ENCODE data around the gene ACVR2A.

DNA sequence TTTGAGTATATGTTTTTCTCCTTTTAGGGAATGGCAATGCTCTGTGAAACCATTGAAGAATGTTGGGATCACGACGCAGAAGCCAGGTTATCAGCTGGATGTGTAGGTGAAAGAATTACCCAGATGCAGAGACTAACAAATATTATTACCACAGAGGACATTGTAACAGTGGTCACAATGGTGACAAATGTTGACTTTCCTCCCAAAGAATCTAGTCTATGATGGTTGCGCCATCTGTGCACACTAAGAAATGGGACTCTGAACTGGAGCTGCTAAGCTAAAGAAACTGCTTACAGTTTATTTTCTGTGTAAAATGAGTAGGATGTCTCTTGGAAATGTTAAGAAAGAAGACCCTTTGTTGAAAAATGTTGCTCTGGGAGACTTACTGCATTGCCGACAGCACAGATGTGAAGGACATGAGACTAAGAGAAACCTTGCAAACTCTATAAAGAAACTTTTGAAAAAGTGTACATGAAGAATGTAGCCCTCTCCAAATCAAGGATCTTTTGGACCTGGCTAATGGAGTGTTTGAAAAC lies 82.3 kb downstream of the ACVR2A start:
- no peak for TF ChIP-seq EZH2 (IDR thresholded peaks at IDR 0.05; ENCODE audit: borderline replicate concordance, low read depth, low read length, poor library complexity, severe bottlenecking)
- TF ChIP-seq, protein P1, sequence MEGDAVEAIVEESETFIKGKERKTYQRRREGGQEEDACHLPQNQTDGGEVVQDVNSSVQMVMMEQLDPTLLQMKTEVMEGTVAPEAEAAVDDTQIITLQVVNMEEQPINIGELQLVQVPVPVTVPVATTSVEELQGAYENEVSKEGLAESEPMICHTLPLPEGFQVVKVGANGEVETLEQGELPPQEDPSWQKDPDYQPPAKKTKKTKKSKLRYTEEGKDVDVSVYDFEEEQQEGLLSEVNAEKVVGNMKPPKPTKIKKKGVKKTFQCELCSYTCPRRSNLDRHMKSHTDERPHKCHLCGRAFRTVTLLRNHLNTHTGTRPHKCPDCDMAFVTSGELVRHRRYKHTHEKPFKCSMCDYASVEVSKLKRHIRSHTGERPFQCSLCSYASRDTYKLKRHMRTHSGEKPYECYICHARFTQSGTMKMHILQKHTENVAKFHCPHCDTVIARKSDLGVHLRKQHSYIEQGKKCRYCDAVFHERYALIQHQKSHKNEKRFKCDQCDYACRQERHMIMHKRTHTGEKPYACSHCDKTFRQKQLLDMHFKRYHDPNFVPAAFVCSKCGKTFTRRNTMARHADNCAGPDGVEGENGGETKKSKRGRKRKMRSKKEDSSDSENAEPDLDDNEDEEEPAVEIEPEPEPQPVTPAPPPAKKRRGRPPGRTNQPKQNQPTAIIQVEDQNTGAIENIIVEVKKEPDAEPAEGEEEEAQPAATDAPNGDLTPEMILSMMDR (conservative IDR thresholded peaks at IDR 0.05; ENCODE audit: low read depth, low read length): no peak

Measured in A673 (cell line).